GM19438 (cell line): Measurements from ENCODE around the gene TEF.

Experiments
- ATAC-seq: cut with Tn5 transposase; IDR thresholded peaks from one replicate; pipeline ENCODE4 v1.9.1; 2021; ENCODE audit warnings: low read depth; ENCODE audit not compliant: unreplicated experiment

Gene TEF

GRCh38 chr22:41381329-41382097, at the start of gene TEF:
Gene TEF, plus strand, starts transcription at chr22:41381942. Its CDS starts 103 bp downstream, at chr22:41382045.
- ATAC-seq = peak; percentile 79

GRCh38 chr22:41332217-41332939, 49.4 kb upstream of the TEF start:
- no peak for ATAC-seq

GRCh38 chr22:41333806-41334205, 47.9 kb upstream of the TEF start:
- no peak for ATAC-seq

GRCh38 chr22:41334215-41334614, 47.5 kb upstream of the TEF start:
- ATAC-seq = no peak

- ATAC-seq = no peak
Measured at GRCh38 chr22:41334951-41335635, 46.6 kb upstream of the TEF start.

- no peak for ATAC-seq
Measured at GRCh38 chr22:41338614-41339212, 43.0 kb upstream of the TEF start.

- no peak for ATAC-seq
Measured at GRCh38 chr22:41339823-41340222, 41.9 kb upstream of the TEF start.

- ATAC-seq = no peak
Measured at GRCh38 chr22:41340357-41340756, 41.4 kb upstream of the TEF start.

- no peak for ATAC-seq
Measured at GRCh38 chr22:41341012-41341411, 40.7 kb upstream of the TEF start.

GRCh38 chr22:41341990-41342389, 39.8 kb upstream of the TEF start:
- no peak for ATAC-seq

- ATAC-seq = no peak
Measured at GRCh38 chr22:41343300-41343699, 38.4 kb upstream of the TEF start.

- no peak for ATAC-seq
Measured at GRCh38 chr22:41343717-41344116, 38.0 kb upstream of the TEF start.

GRCh38 chr22:41344189-41344788, 37.5 kb upstream of the TEF start:
- ATAC-seq = no peak

- ATAC-seq = no peak
Measured at GRCh38 chr22:41345807-41346335, 35.9 kb upstream of the TEF start.

- ATAC-seq = no peak
Measured at GRCh38 chr22:41347066-41347859, 34.5 kb upstream of the TEF start.

- no peak for ATAC-seq
Measured at GRCh38 chr22:41348964-41349484, 32.7 kb upstream of the TEF start.

- no peak for ATAC-seq
Measured at GRCh38 chr22:41350087-41350486, 31.7 kb upstream of the TEF start.

- ATAC-seq = no peak
Measured at GRCh38 chr22:41351011-41351410, 30.7 kb upstream of the TEF start.

GRCh38 chr22:41352058-41352457, 29.7 kb upstream of the TEF start:
- ATAC-seq = no peak
